Measurements from ENCODE around the gene ZDHHC13. TPM values are rescaled to one million over a fixed set of nuclear protein-coding genes. Genes with fewer than 3 reads are reported as not detected.

ZDHHC13 gene, protein sequence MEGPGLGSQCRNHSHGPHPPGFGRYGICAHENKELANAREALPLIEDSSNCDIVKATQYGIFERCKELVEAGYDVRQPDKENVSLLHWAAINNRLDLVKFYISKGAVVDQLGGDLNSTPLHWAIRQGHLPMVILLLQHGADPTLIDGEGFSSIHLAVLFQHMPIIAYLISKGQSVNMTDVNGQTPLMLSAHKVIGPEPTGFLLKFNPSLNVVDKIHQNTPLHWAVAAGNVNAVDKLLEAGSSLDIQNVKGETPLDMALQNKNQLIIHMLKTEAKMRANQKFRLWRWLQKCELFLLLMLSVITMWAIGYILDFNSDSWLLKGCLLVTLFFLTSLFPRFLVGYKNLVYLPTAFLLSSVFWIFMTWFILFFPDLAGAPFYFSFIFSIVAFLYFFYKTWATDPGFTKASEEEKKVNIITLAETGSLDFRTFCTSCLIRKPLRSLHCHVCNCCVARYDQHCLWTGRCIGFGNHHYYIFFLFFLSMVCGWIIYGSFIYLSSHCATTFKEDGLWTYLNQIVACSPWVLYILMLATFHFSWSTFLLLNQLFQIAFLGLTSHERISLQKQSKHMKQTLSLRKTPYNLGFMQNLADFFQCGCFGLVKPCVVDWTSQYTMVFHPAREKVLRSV
- total RNA-seq, result 17.0 and 17.2 TPM in 2 replicates

DNA sequence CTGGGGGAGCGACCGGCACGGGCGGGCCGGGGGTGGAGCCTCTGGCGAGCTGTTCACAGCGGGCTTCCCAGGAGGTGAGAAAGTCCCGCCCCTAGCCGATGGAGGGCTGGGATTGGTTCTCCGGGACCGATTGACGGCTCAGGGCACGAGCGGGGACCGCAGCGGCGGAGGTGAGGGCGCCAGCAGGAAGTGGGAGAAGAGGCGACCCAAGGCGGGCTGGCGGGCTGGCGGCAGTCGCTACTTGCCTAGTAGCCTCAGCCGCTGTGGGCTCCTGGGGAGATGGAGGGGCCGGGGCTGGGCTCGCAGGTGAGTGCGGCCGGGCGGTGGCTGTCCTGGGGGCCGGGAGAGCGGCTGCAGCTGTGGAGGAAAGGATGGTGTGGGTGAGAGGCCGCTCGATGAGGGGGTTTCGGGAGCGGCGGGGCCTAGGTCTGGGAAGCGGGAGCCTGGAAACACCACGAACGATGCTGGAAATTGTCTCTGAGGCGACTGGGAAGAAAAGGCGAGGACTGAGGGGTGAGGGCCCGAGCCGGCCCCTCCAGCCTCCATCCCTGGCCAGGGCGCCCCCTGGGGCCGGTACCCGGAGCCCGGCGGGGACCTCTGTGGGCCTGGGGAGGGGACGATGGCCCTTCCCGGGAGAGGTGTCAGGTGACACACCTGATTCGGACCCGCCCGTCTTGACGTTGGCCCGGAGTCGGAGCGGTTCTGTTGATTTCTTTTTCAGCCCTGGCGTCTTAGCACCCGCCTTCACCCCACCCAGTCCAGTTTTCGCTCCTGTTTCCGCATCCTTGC, at the start of gene ZDHHC13:
TSS of gene ZDHHC13 (plus strand) at position 198 of the 789 bp plus-strand sequence. CDS start at position 280, 82 bp downstream.

DNA sequence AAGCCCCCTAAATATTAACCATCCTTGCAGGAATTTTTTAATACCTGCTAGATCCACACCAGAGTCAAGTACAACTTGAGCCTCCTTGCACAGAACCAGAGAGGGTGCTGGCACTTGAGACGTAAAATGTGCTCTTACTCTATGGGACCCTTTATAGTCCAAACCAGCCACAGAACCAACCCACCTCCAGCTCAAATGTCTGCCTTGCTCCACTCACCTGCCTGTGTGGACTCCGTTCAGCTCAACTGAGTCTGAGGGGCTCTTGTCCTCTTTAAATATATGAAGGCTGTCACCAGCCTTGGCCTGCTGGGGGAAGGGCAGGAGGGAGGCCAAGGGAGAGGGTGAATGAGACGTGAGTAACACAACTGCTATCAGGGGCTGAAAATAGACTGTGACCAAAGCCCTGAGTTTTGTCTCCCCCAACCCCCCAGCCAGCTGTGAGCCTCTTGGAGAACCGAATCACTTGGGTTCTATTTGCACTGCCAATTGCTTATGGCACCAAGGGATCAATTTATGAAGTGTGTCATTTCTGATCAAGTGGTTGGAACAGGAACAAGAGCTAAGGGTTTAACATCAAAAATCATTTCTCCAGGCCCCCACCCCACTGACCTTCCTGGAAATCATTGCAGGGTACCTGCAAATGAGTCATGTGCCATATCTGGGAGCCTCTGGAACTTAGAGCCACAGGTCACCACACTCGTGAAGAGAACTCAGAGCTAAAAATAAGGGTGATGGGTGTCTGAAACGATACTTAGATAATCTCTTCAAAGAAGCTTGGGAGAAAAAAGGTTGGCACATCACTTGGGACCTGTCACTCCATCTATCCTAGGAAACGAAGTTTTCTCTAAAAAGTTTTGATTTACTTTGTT, 85.0 kb downstream of the ZDHHC13 start, which contains the start of gene CSRP3:
TSS of gene CSRP3 (minus strand) at position 247 of the 869 bp plus-strand sequence. CDS start 9,535 bp downstream, outside the sequence.

Other genes with a start within 250 kb of the ZDHHC13 start
- gene MRGPRX1, start 177.8 kb upstream of the ZDHHC13 start, total RNA-seq, result not detected in 2 replicates
- not detected in 2 replicates for gene MRGPRX2, start 56.5 kb upstream of the ZDHHC13 start, total RNA-seq
- not detected in 2 replicates for gene CSRP3, start 84.8 kb downstream of the ZDHHC13 start, total RNA-seq
- 0.52 and 1.1 TPM in 2 replicates for gene E2F8, start 123.8 kb downstream of the ZDHHC13 start, total RNA-seq